NOMO-1 (cell line): Measurements from ENCODE around the gene COL4A2.

Experiments
- DNase-seq, 2 experiments: peaks; one replicate each; lab custom pipeline; 2025; ENCODE audit not compliant: unreplicated experiment in 2 of 2; lab: John Stamatoyannopoulos, UW

Gene COL4A2

DNA sequence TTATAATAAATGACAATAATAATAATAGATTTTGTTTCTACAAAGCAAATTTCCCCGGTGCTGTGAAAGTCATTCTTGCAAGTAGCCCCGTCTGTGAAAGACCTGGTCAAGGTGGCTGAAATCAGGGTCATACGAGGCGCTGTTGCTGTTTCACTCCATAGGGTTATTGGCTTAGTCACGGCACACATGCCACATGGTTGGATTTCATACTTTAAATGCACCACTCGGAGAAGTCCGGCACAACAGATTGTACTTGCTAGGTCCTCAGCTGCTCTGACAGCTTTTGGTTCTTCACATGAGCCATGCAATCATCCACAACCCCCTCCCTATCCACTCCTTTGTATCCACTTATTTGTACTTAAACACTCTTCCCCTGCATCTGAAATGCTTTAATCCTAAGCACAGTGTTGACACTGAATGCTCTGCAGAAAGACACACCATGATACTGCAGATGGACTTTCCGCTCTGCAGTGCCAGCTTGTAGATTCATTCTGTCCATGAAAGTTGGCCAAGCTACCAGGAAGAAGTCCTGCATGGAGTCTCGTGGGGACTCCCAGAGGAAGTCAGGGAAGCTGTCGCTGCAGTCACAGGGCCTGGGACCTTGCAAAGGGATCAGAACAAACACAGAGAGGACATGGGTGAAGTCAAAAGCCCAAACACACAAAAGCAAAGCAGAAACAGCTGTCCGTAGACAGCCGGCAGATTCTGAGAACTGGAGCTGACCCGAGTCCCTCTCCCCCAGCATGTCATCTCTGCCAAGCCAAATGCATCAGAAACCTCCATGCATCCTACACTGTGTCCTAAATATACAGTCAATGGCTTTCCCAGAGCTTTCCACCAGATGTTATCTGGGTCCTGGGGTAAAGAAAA lies 124.6 kb downstream of the COL4A2 start:
- DNase-seq: no peak

DNA sequence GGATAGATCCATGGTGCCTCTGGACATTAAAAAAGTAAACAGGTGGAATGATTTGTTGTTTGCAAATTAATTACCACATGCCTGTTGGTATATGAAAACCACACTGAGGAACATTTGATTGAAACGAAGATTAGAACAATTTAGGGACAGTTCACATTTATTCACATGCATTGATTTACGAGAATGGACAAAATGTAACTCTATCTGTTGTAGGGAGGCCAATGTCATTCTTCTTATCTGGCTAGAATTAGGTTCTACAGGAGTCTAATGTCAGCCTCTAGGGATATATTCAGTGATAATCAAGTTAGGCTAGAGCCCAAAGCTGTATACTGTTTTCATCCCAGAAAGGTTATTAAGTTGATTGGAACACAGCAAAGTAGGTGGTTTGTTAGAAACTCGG lies 125.4 kb downstream of the COL4A2 start:
- DNase-seq: no peak

DNA sequence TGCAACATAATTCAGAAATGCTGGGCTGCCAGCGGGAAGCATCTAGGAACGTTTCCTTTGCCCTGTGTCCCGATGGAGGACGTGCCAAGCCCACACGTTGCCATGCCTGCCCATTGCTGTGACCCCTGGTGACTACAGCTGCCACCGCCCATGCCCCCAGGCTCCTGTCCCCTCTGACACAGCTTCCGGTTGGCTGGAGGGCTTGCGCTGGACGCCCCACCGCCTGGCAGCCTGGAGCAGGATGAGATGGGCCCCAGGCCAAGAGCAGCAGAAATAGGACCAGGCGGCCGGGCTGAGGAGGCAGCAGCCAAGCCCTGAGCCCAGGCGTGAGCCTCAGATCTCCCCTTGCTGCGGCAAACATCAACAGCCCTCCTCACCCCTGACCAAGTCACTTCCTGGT lies 125.9 kb downstream of the COL4A2 start:
- no peak for DNase-seq

DNA sequence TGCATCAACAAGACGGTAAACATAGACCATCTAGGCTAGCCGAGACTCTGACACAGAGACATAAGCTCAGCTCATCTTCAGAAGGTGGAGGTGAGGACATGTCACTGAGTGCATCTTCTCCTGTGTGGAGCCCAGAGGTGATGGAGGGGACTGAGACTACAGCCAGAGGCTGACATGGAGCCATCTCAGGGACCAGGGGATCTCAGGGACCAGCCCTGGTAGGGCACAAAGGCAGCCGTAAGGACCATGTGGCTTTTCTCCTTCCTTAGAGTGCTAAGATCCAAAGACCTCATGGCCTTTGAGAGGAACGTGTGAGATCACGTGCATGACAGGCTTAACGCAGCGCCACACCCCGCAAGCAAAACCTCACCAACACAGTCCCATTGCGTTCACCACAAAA lies 127.5 kb downstream of the COL4A2 start:
- DNase-seq: no peak

DNA sequence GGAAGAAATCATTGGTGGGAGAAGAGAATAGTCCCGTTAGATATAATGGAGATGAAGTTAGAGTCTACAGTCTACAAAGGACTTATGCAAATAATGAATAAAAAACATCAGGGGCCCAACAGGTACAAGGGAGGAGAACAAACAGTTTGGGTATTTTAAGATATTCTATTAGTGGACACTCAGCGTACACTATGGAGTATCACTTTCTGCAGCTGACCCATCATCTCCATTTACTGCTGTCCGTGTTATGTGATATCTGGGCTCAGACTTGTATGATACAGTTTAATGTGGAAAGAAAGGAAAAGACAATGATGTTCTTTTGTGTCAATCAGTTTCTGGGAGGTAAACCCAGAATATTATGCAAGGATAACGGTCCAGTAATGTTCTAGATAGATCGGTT lies 128.2 kb downstream of the COL4A2 start:
- no peak for DNase-seq

DNA sequence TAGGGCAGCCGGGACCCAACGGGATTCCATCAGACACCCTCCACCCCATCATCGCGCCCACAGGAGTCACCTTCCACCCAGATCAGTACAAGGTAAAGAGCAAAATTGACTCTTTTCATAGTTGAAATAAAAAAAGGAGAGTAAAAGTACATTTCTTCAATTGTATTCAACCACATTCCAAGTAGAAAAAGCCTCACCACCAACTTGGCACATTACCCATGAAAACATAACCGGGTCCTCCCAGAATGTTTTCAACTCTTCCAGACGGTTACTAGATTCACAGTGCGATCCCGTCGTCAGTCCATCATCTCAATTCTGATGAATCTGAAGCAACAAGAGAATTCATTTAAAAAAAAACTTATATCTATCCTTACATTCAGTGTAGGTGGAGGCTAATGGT lies 129.2 kb downstream of the COL4A2 start:
- DNase-seq: no peak

DNA sequence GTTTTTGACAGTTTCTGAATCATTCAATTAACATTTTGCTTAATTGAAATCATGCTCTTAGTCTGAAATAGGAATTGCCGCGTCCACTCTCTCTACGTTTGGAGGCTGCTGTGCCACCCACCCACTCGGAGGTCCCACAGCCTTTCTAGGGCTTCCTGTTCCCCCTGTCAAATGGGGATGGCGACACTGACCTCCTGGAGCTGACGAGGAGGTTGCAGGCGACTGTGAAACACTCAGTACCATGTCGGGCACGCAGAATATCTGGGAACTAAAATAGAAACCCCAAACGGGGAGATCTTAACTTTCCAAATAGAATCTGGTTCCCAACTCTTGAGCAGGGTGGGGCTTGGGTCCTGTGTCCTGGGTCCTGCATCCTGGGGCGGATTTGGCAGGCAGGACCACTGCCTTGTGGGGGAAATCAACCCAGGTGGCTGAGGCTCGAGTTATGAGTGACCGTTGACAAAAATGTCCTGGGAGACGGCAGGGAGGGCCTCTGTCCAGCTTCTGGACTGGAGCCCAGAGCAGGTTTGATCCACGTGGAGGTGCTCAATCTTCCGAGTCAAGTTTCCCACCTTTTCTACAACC lies 129.8 kb downstream of the COL4A2 start:
- no peak for DNase-seq

DNA sequence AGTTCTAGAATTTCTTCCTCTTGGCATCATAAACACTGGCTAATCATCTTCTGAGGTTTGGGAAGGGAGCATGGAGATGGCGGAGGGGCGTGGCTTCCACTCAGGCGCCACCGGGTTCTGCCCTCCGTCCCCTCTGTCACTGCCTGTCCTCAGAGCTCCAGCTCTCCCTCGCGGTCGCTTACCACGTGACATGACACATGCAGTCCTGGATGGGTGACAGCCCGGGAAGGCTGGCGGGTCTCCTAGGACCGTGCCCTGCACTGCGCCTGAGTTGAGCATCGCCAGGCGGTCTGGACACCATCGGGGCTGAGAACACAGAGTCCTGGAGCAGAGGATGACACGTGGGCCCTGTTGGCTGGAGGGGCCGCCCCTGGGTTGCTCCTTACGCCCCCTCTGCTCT lies 131.1 kb downstream of the COL4A2 start:
- DNase-seq: no peak

DNA sequence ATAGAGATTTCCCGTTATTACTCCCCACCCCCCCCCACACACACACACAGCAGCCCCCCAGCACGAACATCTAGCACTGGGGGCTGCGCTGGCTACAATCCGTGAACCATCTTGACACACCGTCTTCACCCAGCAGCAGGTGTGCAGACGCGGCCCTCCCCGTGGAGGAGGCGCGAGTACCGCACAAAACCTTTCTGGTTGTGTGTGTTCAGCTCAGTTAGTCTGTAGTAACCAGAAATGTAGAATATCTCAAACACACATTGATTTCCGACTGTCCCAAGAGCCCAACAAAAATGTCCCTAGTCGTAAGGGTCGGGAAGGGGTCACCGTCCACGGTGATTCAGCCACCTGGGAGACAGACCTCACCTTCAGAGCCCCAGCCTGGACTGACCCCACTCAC lies 131.7 kb downstream of the COL4A2 start:
- DNase-seq: no peak

DNA sequence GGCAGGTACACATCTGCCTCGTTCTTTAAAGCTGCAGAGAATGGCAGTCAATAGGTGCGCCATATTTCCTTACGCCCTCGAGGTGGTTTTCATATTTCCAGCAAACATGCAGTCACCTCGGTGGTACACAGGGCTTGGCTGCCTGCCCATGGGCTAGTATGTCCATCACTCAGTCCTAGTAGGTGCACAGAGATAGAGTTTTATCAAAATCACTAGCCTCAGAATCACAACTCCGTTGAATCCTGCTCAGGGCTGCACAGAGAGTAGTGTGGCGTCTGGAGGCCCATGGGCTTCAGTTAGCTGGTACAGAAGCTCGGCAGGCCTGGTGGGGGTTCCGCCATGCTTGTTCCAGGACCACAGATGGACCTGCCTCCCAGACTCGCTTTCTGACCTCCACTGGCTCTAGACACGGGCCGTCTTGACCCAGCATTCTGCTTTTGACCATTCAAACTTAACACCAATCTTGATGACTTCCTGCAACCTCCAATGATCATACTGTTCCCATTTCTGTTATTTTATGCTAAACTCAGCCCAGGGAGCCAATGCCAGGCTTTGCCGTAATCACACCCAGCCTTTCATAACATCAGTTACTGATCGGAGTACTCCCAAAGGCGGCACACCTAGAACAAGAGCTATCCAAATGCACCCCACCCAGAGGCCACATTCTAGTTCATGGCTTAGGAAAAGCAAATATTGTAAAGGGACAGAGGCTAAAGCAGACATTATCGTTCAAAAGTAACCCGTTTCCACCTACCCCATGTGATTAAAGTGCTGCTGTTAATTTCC lies 134.1 kb downstream of the COL4A2 start:
- no peak for DNase-seq

DNA sequence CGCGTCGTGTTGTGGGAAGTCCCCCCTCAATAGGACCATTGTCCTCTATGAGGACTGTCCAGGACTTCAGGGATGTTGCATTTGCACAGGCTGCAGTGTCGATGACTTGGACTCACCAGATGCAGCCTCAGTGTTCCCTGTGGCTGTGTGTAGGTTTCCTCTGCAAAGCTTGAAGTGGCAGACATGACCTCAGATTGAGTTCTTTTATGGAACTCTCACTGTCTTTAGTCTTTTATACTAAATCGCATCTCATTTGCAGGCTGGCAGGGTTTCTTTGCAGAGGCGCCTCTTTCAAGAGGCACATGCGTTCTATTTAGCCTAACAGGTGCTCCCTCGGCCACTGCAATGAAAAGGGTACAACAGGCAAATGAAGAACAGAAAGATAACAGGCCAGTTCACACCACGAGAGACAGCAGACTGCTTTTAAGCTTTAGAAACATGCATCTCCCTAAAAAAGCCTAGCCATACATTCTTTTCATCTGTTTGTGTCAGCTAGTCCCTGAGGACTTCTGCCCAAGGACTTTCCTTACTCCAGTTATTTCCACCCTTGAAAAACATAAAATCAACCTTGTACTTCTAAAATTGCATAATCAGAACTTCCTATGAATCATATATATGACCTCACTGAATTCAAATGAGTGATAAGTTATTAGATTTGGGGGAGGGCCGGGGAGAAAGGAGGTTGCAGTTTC lies 136.0 kb downstream of the COL4A2 start:
- DNase-seq: peak in 1 of 2 experiments; percentile 18

DNA sequence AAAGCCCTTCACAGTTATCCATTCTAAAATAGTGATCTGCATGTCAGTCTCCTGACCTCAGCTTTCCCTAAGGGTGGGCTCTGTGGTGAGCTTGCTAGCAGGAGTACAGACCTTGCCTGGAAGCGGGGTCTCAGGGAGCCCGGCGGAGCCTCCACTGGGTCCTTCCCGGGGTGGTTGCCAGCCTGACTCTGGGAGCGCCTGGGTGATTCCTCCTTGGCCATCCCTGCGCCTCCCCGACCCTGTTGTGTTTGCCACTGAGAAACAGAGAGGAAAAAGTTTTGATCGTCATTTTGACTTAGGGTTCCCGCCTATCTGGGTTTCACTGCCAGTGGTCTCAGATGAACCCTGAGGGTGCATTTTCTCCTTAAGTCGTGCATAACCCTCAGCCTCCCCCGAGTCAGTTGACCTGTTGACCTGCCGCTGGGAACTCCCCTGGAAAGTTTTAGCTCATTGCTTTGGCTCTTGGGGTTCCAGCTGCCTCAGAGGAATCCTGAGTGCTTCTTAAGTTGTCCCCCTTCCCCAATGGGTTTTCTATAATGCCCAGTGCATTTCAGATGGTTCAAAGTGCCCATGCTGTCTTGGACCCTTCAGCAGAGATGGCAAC lies 136.6 kb downstream of the COL4A2 start:
- DNase-seq: no peak

DNA sequence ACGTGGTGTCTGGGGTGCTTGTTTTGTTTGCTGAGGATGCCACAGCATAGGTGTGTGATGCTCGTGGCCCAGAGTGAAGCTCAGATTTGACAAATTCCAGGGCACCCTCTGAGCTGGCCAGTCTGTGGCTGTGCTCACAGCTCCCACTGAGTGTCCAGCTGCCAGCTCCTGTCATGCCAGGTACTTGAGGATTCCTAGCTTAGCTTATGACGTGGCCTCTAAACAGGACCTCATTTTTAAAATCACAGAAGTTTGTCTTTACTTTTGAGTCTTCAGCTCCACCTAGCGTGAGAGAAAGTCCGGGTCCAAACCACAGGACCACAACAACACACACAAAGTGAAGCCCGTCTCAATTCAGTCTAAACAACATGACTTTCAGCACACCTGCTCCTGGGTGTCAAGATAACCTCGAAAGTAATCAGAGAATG lies 137.2 kb downstream of the COL4A2 start:
- no peak for DNase-seq

DNA sequence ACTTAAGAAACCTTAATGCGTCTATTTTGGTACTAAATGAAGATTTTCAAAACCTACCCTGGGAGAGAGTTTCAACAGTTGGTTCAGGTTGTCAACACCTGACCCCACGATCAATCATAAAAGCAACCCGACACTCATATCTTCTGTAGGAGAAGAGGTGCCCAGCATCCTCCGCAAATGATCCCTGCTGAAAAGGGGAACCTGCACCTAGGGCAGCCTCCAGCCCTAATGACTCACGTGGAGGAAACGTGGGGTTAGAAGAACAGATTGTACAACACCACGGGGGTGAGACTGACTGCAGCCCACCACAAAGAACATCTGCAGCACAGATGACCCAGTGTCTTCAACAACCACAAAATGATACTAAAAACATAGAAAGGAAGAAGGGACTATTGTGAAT lies 138.1 kb downstream of the COL4A2 start:
- peak; percentile 71 to 86 for DNase-seq

DNA sequence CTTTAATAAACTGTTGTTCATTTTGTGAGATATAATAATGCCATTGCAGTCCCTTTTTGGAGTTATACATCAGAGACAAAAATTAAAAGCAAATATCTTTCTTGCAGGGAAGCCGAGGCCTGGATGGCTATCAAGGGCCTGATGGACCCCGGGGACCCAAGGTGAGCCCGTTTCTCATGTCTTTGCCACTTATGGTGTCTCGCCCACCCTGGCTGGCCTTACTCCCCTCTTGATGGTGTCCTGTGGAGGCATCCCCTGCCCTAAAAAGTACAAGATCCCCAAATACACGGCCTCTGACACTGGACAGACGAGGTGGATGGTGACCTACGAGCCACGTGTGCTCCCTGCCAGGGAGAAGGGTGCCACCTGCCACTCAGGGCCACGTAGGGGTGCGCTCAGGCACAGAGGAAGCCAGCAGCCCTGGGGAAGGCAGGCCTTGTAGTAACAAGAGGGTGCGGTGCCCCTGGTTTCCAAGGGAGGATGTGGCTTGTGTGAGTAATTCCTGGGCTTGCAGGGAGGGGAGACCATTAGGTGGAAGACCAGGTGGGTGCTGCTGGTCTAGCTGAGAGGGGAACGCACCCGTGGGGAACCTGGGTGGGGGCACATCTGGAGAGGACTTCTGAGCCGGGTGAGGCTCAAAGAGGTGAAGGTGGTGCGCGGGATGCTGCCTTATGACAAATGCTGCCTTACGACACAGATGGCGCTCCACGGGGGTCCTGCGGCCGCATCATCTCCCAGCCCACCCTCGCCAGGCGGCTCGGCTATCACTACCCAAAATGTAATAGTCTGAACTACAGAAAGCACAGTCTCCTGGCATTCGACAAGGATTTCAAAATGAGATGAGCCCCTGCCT lies 138.9 kb downstream of the COL4A2 start:
- DNase-seq: no peak

DNA sequence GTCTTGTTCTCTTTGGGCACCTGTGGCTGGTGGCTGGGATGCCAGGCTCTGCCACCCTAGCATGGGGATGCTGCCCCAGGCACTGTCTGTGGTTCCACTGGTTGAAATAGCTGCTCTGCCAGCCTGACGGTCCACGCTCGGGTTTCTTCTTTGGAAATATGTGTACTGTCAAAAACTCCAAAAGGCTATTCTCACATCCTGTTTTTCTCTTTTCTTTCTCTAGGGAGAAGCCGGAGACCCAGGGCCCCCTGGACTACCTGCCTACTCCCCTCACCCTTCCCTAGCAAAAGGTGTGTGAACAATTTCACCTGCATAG lies 139.4 kb downstream of the COL4A2 start:
- DNase-seq: no peak

DNA sequence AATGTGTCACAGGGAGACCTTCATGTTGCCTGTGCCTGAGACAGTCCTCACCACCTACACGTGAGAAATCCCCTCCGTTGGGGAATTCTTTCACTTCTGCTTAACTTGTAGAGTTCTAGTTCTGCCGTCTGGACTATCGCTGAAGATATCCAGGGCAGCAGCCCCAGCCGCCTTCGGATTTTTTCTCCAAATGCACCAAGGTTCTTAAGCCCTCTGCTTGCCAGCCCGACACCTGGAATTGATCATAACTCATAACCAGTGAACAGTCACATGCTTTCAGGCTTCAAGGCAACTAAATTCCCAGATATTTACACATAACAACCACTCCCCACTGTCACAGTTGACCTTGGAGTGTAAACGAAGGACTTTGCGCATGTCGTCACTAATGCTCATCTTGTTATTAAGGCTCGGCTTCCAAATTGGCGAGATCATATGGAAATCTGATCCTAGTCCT lies 140.0 kb downstream of the COL4A2 start:
- DNase-seq: peak in 1 of 2 experiments; percentile 20

DNA sequence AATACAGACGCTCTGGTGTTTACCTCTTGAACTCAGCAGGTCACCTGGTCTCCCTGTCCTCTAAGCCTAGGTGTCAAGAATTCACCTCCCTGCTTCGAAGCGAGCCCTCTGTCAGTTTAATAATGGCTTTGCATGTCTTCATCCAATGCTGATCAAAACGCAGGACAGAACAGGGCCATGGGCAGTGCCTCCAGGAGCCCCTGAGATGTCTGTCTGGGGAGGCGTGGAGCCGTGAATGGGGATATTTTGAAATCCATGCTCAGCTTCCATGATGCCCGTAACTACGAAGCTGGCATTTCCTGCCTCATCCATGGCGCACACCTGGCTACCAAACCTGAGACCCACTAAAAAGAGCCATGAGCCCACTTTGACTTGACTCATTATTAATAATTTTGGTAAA lies 140.7 kb downstream of the COL4A2 start:
- DNase-seq: no peak

DNA sequence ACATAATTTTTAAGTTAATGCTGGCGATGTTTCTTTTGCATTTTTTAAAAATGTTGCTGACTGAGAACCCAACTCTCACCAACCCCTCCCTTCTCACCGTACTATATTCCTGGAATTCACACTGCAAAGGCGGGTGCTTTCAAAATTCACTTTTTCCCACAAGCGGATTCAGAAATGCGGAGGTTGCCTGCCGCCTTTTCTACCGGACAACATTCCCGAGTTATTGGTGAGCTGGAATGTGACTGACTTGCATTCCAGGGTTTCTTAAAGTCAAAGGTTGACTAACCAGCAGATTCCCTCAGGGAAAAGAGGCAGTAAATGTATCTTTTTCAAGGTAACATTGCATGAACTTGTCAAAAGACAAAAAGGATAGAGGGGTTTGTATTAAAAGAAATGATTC lies 141.1 kb downstream of the COL4A2 start:
- no peak for DNase-seq

DNA sequence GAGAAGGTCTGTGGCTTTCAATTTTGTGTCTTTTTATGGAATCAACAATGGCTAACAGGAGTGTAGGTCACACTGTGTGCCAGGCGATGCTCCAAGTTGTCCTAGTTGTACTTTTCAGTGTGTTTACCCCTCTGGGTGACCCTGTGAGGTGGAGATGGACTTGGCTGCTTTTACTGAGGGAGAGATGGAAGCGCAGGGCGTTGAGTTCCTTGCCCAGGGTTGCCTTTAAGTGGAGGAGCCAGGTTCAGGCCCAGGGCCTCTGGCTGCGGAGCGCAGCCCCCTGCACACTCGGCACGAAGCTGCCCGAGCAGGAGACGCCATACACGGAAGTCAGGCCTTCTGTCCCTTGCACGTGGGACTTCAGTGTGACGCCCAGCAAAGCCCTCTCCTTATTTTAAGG lies 141.6 kb downstream of the COL4A2 start:
- no peak for DNase-seq
